B cell (primary cell): ENCODE results near the gene TPRN. TPM values are rescaled to one million over a fixed set of nuclear protein-coding genes. Genes with fewer than 3 reads are reported as not detected.
"Not testable (repeated sequence)": the region's sequence is repeated elsewhere in the genome, so short reads cannot be mapped to it uniquely, and the experiment has no call there.

ENCODE experiments used
- ATAC-seq: fragments of 200-7000 bp; cut with Tn5 transposase; one replicate; pipeline ENCODE4 v1.10.0; 2021; ENCODE audit warnings: low read depth, mild to moderate bottlenecking, moderate number of reproducible peaks, moderate library complexity
- CTCF ChIA-PET: fragments of 350-600 bp; sonication (Branson Sonifier 250); formaldehyde crosslinking; loops from one replicate; lab custom pipeline; 2021; ENCODE audit warnings: antibody characterized with exemption, inconsistent platforms; lab: Charles Lee
- POLR2A ChIA-PET: fragments of 350-600 bp; sonication (Branson Sonifier 250); formaldehyde crosslinking; loops from one replicate; lab custom pipeline; 2021; ENCODE audit warnings: antibody characterized with exemption; lab: Charles Lee
- DNase-seq: peaks from one replicate; pipeline ENCODE4 v3.0.0; 2013
- H2AFZ ChIP-seq: 2 replicates; pipeline ENCODE4 v1.6.1; 2012; ENCODE audit warnings: mild to moderate bottlenecking, low read depth, low read length; ENCODE audit not compliant: insufficient read depth, poor library complexity, severe bottlenecking
- H3K27ac ChIP-seq, 2 donors: 1 replicate in 1 of 2; 2 replicates in 1 of 2; pipeline ENCODE4 v1.5.1; 2012 to 2013; ENCODE audit warnings: low read length in 2 of 2, mild to moderate bottlenecking in 2 of 2, moderate library complexity in 1 of 2
- H3K27me3 ChIP-seq, 4 experiments: fragments of 200-600 bp in 1 of 4; sonication (generic) in 1 of 4; replicated peaks in 1 of 4; 1 replicate in 2 of 4; 2 replicates in 2 of 4; pipeline versions ENCODE4 v1.6.1 to v1.7.0; 2013 to 2016; ENCODE audit warnings: low read length in 3 of 4, mild to moderate bottlenecking in 2 of 4, mixed read lengths in 1 of 4, moderate library complexity in 1 of 4; ENCODE audit not compliant: insufficient read depth in 4 of 4, control insufficient read depth in 3 of 4; ENCODE audit errors: control extremely low read depth in 1 of 4
- H3K36me3 ChIP-seq, 2 experiments: replicated peaks in 1 of 2; 1 replicate in 1 of 2; 2 replicates in 1 of 2; pipeline versions ENCODE4 v1.6.1 to v1.7.1; 2013; ENCODE audit warnings: low read length in 1 of 2; ENCODE audit not compliant: insufficient read depth in 2 of 2, control insufficient read depth in 1 of 2; ENCODE audit errors: control extremely low read depth in 1 of 2, extremely low read depth in 1 of 2
- H3K4me1 ChIP-seq, 2 donors: fragments of 200-600 bp in 1 of 2; sonication (generic) in 1 of 2; 1 replicate in 1 of 2; 2 replicates in 1 of 2; pipeline versions ENCODE4 v1.5.1 to v1.6.1; 2013 to 2017; ENCODE audit warnings: low read length in 2 of 2; ENCODE audit not compliant: control insufficient read depth in 2 of 2, insufficient read depth in 2 of 2
- H3K4me2 ChIP-seq: replicated peaks from 2 replicates; pipeline ENCODE3; 2012; ENCODE audit warnings: mild to moderate bottlenecking, low read depth, low read length; ENCODE audit not compliant: poor library complexity, severe bottlenecking
- H3K4me3 ChIP-seq, 5 experiments: fragments of 200-600 bp in 1 of 5; sonication (generic) in 1 of 5; 1 replicate in 3 of 5; 2 replicates in 2 of 5; pipeline versions ENCODE4 v1.5.1 to v1.7.0; 2011 to 2016; ENCODE audit warnings: low read length in 4 of 5, mild to moderate bottlenecking in 4 of 5, low read depth in 2 of 5, control low read depth in 1 of 5, moderate library complexity in 1 of 5; ENCODE audit not compliant: insufficient read depth in 1 of 5; ENCODE audit errors: control extremely low read depth in 1 of 5, extremely low read depth in 1 of 5
- H3K79me2 ChIP-seq: fragments of 200-600 bp; sonication (generic); one replicate; pipeline ENCODE4 v1.6.0; 2016; ENCODE audit warnings: low read length; ENCODE audit not compliant: control insufficient read depth, insufficient read depth
- H3K9ac ChIP-seq: fragments of 200-600 bp; sonication (generic); 2 replicates; pipeline ENCODE4 v1.6.1; 2017; ENCODE audit warnings: mild to moderate bottlenecking, low read length, moderate library complexity
- H3K9me3 ChIP-seq, 3 donors: one replicate each; pipeline versions ENCODE4 v1.6.1 to v1.7.1; 2013; ENCODE audit warnings: low read length in 2 of 3; ENCODE audit not compliant: control insufficient read depth in 2 of 3, insufficient read depth in 1 of 3; ENCODE audit errors: control extremely low read depth in 1 of 3
- H4K20me1 ChIP-seq: 2 replicates; pipeline ENCODE4 v1.6.0; 2012; ENCODE audit warnings: mild to moderate bottlenecking, low read length; ENCODE audit not compliant: insufficient read depth, control insufficient read depth, poor library complexity, severe bottlenecking
- H3K27ac Mint-ChIP-seq: one replicate; pipeline ENCODE4 v1.8.0; 2021; ENCODE audit warnings: mixed read lengths
- H3K27me3 Mint-ChIP-seq: one replicate; pipeline ENCODE4 v1.8.0; 2021; ENCODE audit warnings: mixed read lengths
- H3K4me1 Mint-ChIP-seq: one replicate; pipeline ENCODE4 v1.8.0; 2021; ENCODE audit warnings: mixed read lengths
- H3K4me3 Mint-ChIP-seq: one replicate; pipeline ENCODE4 v1.8.0; 2021; ENCODE audit warnings: mixed read lengths
- H3K9me3 Mint-ChIP-seq: one replicate; pipeline ENCODE4 v1.8.0; 2022; ENCODE audit warnings: mixed read lengths; ENCODE audit not compliant: insufficient read depth
- EZH2 ChIP-seq: IDR thresholded peaks from 2 replicates; pipeline ENCODE4 v1.6.1; 2012; ENCODE audit warnings: borderline replicate concordance, low read depth, mild to moderate bottlenecking, moderate library complexity, low read length; ENCODE audit not compliant: insufficient read depth, poor library complexity, severe bottlenecking
- WGBS: methylation state at CpG from one replicate; pipeline ENCODE4 v1.1.5; 2013; ENCODE audit warnings: missing lambda C conversion rate; ENCODE audit not compliant: insufficient coverage; 5-methylcytosine and 5-hydroxymethylcytosine counted together
- intact Hi-C: fragments of 100-400 bp; cut with micrococcal nuclease; formaldehyde crosslinking; loops from one replicate; pipeline ENCODE4 v1.10.0; 2022
- polyA plus RNA-seq: library from polyadenylated mRNA; depleted of rRNA; stranded (reverse); fragments of >200 nt; gene quantifications from 2 replicates; pipeline ENCODE4 v1.2.3, GENCODE V29; 2012
- total RNA-seq, 2 donors: library from RNA; stranded (reverse); fragments of 120-200 nt in 1 of 2; gene quantifications; 1 replicate in 1 of 2; 2 replicates in 1 of 2; pipeline versions ENCODE4 v1.2.3 to v1.2.4, GENCODE V29; 2013 to 2022
- TF ChIP-seq, protein P1 (sequence below): fragments of 200-600 bp; IDR thresholded peaks from one replicate; pipeline ENCODE4 v1.8.0; 2022; ENCODE audit warnings: antibody characterized with exemption, mild to moderate bottlenecking

The TPRN gene
- total and polyA plus RNA-seq, 2 donors (not counting 1 experiment from before 2014, with no cell fraction given), result 5.7 to 16.3 TPM

DNA sequence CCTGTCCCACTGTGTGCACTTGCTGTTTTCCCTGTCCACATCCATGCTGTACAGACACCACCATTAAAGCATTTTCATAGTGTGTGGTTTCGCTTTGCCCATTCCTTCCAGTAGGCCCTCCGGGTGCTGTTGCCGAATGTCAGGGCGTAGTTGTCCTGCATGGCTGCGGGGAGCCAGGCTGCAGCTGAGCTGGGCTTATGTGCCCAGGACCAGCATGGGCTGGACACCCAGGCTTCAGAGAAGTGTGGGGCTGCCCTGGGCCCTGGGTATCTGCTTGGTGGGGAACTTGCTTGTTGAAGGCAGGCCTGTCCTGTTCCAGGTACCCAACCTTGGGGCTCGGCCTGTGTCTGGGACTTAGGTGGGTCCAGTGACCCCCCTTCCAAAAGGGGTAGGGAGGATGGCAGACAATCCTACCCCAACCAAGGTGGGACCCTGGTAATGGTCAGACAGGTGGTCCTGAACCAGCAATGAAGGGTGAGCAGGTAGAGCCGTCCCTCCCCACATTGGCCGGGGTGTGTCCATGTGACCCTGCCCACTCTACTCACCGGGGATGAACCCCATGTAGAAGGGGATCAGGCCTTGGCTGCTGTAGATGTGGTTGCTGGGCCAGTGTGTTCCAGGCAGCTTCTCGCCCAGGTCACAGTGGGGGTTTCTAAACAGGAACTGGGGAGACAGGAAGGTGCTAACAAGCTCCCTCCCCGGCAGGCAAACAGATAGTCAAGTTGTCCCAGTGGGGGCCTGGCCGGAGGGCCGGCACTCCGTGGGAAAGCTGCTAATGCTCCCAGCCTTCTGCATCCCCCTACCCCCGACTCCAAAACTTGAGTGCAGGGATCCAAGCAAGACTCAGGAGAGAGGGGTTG, 43.3 kb upstream of the TPRN start:
- peaks cover 16 to 25% of the 10 kb centered on the region in 2 donors for H3K4me1 ChIP-seq
- intact Hi-C loops, result no loop called here
- no peak overlapping the region for H3K9ac ChIP-seq
- H4K20me1 ChIP-seq, result peaks cover 37% of the 10 kb centered on the region
- H3K4me1 Mint-ChIP-seq, result peaks cover 27% of the 10 kb centered on the region
- no peak overlapping the region for H3K4me3 Mint-ChIP-seq
- no peaks in the 10 kb centered on the region for H3K9me3 ChIP-seq
- peaks cover 38% of the 10 kb centered on the region for H3K79me2 ChIP-seq
- CTCF ChIA-PET, result no interaction called here
- ATAC-seq (no peak), DNase-seq (no peak)
- no peak overlapping the region for H2AFZ ChIP-seq
- POLR2A ChIA-PET, result interaction anchor here (2.1 kb wide), 1 partner anchor 10 kb away, joined by 15 read pairs; no protein-coding TSS in a partner anchor
- H3K4me2 ChIP-seq, result no peak overlapping the region
- no peaks in the 10 kb centered on the region for H3K27me3 ChIP-seq
- no peaks in the 10 kb centered on the region for H3K9me3 Mint-ChIP-seq
- peak overlapping the region; percentile 65 for H3K27ac Mint-ChIP-seq
- H3K36me3 ChIP-seq, result peaks cover 0 to 20% of the 10 kb centered on the region in 2 experiments
- no peaks in the 10 kb centered on the region for H3K27me3 Mint-ChIP-seq
- WGBS, result 93% methylated on average over 9 of the region's 15 CpGs
- no peak overlapping the region for H3K27ac ChIP-seq
- H3K4me3 ChIP-seq, result no peak overlapping the region
- no peak for TF ChIP-seq EZH2
- TF ChIP-seq, protein P1, sequence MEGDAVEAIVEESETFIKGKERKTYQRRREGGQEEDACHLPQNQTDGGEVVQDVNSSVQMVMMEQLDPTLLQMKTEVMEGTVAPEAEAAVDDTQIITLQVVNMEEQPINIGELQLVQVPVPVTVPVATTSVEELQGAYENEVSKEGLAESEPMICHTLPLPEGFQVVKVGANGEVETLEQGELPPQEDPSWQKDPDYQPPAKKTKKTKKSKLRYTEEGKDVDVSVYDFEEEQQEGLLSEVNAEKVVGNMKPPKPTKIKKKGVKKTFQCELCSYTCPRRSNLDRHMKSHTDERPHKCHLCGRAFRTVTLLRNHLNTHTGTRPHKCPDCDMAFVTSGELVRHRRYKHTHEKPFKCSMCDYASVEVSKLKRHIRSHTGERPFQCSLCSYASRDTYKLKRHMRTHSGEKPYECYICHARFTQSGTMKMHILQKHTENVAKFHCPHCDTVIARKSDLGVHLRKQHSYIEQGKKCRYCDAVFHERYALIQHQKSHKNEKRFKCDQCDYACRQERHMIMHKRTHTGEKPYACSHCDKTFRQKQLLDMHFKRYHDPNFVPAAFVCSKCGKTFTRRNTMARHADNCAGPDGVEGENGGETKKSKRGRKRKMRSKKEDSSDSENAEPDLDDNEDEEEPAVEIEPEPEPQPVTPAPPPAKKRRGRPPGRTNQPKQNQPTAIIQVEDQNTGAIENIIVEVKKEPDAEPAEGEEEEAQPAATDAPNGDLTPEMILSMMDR, result no peak

DNA sequence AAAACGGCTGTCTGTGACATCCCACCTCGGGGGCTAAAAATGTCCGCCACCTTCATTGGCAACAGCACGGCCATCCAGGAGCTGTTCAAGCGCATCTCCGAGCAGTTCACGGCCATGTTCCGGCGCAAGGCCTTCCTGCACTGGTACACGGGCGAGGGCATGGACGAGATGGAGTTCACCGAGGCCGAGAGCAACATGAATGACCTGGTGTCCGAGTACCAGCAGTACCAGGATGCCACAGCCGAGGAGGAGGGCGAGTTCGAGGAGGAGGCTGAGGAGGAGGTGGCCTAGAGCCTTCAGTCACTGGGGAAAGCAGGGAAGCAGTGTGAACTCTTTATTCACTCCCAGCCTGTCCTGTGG, 42.7 kb upstream of the TPRN start:
- H3K36me3 ChIP-seq, result peaks cover 0 to 20% of the 10 kb centered on the region in 2 experiments
- H3K4me3 Mint-ChIP-seq, result peak overlapping the region; percentile 87
- H3K27ac Mint-ChIP-seq, result peak overlapping the region; percentile 65
- H3K4me2 ChIP-seq, H3K9me3 Mint-ChIP-seq, H3K4me3 ChIP-seq, H3K9me3 ChIP-seq, H3K27ac ChIP-seq, DNase-seq, H3K27me3 ChIP-seq, intact Hi-C loops, H3K27me3 Mint-ChIP-seq, ATAC-seq, H3K9ac ChIP-seq, H2AFZ ChIP-seq: not testable (repeated sequence)
- peaks cover 43% of the 10 kb centered on the region for H4K20me1 ChIP-seq
- ChIA-PET CTCF (interaction anchor here (1.6 kb wide), 1 partner anchor 11 kb away, joined by 8 read pairs; no protein-coding TSS in a partner anchor), POLR2A (interaction anchor here (0.6 to 2.1 kb wide), 2 partner anchors 11 to 251 kb away, joined by 4 to 15 read pairs; partner anchors contain the start of gene PAXX)
- peaks cover 18 to 31% of the 10 kb centered on the region in 2 donors for H3K4me1 ChIP-seq
- H3K4me1 Mint-ChIP-seq, result peaks cover 30% of the 10 kb centered on the region
- 91% methylated on average over 10 of the region's 18 CpGs for WGBS
- peaks cover 44% of the 10 kb centered on the region for H3K79me2 ChIP-seq
